ENCODE results near the gene GALNT9.

- TF ChIP-seq CTCF (IDR thresholded peaks at IDR 0.05) (no peak), POLR2A (IDR thresholded peaks at IDR 0.05) (no peak)
These were observed 162.4 kb downstream of the GALNT9 start for GRCh38 chr12:132166801-132167591.
